ENCODE results near the gene ACSBG1. TPM values are rescaled to one million over a fixed set of nuclear protein-coding genes. Genes with fewer than 3 reads are reported as not detected.

The ACSBG1 gene
- total and polyA plus RNA-seq, 4 experiments from 2014 or later, result not detected

DNA sequence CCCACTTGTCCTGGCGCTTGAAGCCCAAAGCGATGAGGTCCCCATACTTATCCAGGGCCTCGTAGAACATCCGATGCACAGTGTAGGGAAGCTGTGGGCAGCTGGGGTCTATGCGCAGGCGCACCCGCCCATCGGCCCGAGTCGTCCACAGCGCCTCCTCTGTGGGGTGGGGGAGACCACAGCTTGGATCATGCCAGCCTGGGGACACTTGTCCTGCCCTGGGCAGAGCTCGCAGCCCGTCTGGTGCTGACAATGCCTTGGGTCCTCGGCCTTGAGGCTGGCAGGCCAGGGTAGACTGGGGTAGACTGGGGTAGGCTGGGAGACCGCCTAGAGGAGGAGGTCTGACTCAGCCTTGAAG lies 39.8 kb downstream of the ACSBG1 start:
- Mint-ChIP-seq H3K4me3 (no peak overlapping the region), H3K27ac (no peak overlapping the region)
- POLR2A ChIA-PET (ENCODE audit: partially characterized antibody), result interaction anchor here (2.2 kb wide), 1 partner anchor 63 kb away, joined by 11 read pairs; the partner anchor contains the start of gene CIB2

DNA sequence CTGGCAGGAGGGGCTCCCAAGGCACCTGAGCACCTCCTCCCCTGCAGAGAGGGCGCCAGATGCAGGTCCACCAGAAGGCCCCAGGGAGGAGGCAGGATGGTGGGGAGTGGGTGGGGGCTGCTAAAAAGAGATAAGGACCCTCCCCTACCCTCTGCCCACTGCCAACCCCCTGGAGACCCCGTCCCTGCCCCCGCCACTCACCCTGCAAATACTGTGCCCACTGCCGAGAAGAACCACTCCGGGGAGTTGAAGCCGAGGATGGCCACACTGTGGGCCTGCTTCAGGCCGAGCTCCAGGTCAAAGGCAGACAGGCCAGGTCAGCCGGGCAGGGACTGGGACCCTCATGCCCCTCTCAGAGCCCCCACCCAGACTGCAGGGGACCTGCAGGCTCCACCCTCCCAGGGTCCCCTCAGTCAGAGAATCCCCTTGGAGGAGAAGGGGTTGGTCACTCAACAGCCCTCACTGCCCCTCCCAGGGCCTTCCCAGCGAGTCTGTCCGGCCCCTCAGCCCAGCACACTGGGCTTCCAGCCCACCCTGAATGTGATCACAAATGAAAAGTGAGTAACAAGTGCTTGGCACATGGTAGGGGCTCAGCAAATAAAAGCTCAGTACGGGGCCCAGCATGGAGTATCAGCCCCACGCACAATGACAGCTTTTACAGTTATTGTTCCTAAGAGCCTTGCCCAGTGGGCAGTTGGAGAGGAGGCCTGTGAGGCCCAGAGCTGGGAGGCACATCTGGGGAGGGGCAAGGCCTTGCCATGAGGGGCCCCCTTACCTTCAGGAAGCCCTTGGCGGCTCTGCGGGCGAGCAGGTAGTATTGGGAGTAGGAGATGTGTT lies 40.4 kb downstream of the ACSBG1 start:
- intact Hi-C loops (cut with micrococcal nuclease), result no loop called here
- H3K4me1 ChIP-seq (ENCODE audit: insufficient read depth, low read length), result no peaks in the 10 kb centered on the region
- peaks cover 0 to 2% of the 10 kb centered on the region in 2 donors for H3K27me3 Mint-ChIP-seq
- H3K36me3 ChIP-seq (ENCODE audit: insufficient read depth, low read length), result no peaks in the 10 kb centered on the region
- no peaks in the 10 kb centered on the region for H3K36me3 Mint-ChIP-seq
- no peak overlapping the region for H3K4me3 ChIP-seq (ENCODE audit: low read length in 2 of 2)
- ChIA-PET POLR2A (ENCODE audit: partially characterized antibody) (interaction anchor here (2.2 kb wide), 1 partner anchor 63 kb away, joined by 11 read pairs; the partner anchor contains the start of gene CIB2), CTCF (ENCODE audit: partially characterized antibody) (interaction anchor here (0.9 to 7.8 kb wide), 12 partner anchors 10 to 227 kb away, joined by 3 to 219 read pairs (median 6); partner anchors contain the start of gene CIB2)
- no peaks in the 10 kb centered on the region for H3K27me3 ChIP-seq (ENCODE audit: insufficient read depth, low read length)
- H3K9me3 Mint-ChIP-seq, result peaks cover 0 to 4% (median 1%) of the 10 kb centered on the region in 8 donors
- H3K4me3 Mint-ChIP-seq, result no peak overlapping the region
- DNase-seq, result no peak
- H3K4me1 Mint-ChIP-seq, result no peaks in the 10 kb centered on the region
- no peak overlapping the region for H3K27ac ChIP-seq (ENCODE audit: low read depth, low read length)
- no peaks in the 10 kb centered on the region for H3K9me3 ChIP-seq (ENCODE audit: control insufficient read depth in 1 of 2, low read length in 2 of 2)
- no peak overlapping the region for H3K27ac Mint-ChIP-seq

More for the DNA sequence above, 39.8 kb downstream of the ACSBG1 start:
- peaks cover 0 to 4% (median 1%) of the 10 kb centered on the region in 8 donors for H3K9me3 Mint-ChIP-seq
- no peaks in the 10 kb centered on the region for H3K36me3 ChIP-seq (ENCODE audit: insufficient read depth, low read length)
- peaks cover 0 to 2% of the 10 kb centered on the region in 2 donors for H3K27me3 Mint-ChIP-seq
- no peaks in the 10 kb centered on the region for H3K9me3 ChIP-seq (ENCODE audit: control insufficient read depth in 1 of 2, low read length in 2 of 2)
- H3K4me3 ChIP-seq (ENCODE audit: low read length in 2 of 2), result no peak overlapping the region
- CTCF ChIA-PET (ENCODE audit: partially characterized antibody), result interaction anchor here (0.9 to 7.8 kb wide), 22 partner anchors 10 to 235 kb away, joined by 3 to 219 read pairs (median 8); partner anchors contain the start of gene CIB2
- H3K27me3 ChIP-seq (ENCODE audit: insufficient read depth, low read length), result no peaks in the 10 kb centered on the region
- DNase-seq, result no peak
- no peaks in the 10 kb centered on the region for H3K4me1 ChIP-seq (ENCODE audit: insufficient read depth, low read length)
- intact Hi-C loops (cut with micrococcal nuclease), result no loop called here
- H3K4me1 Mint-ChIP-seq, result no peaks in the 10 kb centered on the region
- no peaks in the 10 kb centered on the region for H3K36me3 Mint-ChIP-seq
- H3K27ac ChIP-seq (ENCODE audit: low read depth, low read length), result no peak overlapping the region

DNA sequence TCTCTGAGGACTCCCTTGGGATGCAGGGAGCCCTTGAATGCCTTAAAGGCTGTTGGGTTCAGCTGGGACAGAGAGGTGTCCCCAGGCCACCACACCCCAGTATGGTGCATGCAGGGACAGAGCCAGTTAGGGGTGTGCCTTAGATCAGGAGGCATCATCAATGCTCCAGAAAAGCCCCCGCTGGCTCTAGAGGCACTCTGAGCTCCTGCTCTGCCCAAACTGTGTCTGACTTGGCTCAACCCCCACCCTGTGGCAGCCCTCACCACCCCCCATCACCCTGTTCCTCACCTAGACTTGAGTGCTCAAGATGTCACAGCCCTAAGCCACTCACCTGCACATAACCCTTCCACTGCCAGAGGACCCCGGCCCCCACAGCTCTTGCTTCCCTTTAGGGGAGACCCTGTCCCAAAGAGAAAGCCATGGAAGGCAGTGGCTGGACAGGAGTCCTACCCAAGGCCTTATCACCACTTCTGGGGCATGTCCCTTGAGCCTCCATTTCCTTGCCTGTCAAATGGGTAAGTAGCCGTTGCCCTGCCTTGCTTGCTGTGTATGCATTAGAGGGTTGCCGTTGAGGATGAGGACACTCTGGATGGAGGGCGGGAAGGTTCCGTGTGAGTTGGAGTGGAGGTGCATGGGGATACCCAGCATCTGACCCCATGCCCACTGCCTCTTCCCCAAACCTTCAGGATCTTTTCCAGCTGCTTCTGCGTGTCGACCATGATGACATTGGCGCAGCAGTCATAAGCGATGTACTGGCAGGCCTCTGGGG lies 41.4 kb downstream of the ACSBG1 start:
- ChIA-PET CTCF (ENCODE audit: partially characterized antibody) (interaction anchor here (1.0 to 7.8 kb wide), 4 partner anchors 16 to 226 kb away, joined by 5 to 219 read pairs (median 12); no protein-coding TSS in a partner anchor), POLR2A (ENCODE audit: partially characterized antibody) (no interaction called here)
- Mint-ChIP-seq H3K4me1 (no peaks in the 10 kb centered on the region), H3K27ac (no peak overlapping the region), H3K4me3 (no peak overlapping the region), H3K27me3 (peaks cover 0 to 2% of the 10 kb centered on the region in 2 donors), H3K36me3 (no peaks in the 10 kb centered on the region), H3K9me3 (peaks cover 0 to 4% (median 1%) of the 10 kb centered on the region in 8 donors)
- Histone ChIP-seq H3K4me3 (ENCODE audit: low read length in 2 of 2) (no peak overlapping the region), H3K9me3 (ENCODE audit: control insufficient read depth in 1 of 2, low read length in 2 of 2) (no peaks in the 10 kb centered on the region), H3K4me1 (ENCODE audit: insufficient read depth, low read length) (no peaks in the 10 kb centered on the region), H3K27ac (ENCODE audit: low read depth, low read length) (no peak overlapping the region), H3K27me3 (ENCODE audit: insufficient read depth, low read length) (no peaks in the 10 kb centered on the region), H3K36me3 (ENCODE audit: insufficient read depth, low read length) (no peaks in the 10 kb centered on the region)
- intact Hi-C loops (cut with micrococcal nuclease), result no loop called here
- DNase-seq, result no peak

GRCh38 chr15:78182821-78183220 lies 51.5 kb downstream of the ACSBG1 start:
- no peaks in the 10 kb centered on the region for H3K4me1 Mint-ChIP-seq
- Histone ChIP-seq H3K9me3 (ENCODE audit: control insufficient read depth in 1 of 2, low read length in 2 of 2) (no peaks in the 10 kb centered on the region), H3K27me3 (ENCODE audit: insufficient read depth, low read length) (peaks cover 5% of the 10 kb centered on the region), H3K27ac (ENCODE audit: low read depth, low read length) (no peak overlapping the region), H3K4me1 (ENCODE audit: insufficient read depth, low read length) (no peaks in the 10 kb centered on the region), H3K36me3 (ENCODE audit: insufficient read depth, low read length) (no peaks in the 10 kb centered on the region), H3K4me3 (ENCODE audit: low read length in 2 of 2) (no peak overlapping the region)
- H3K27me3 Mint-ChIP-seq, result peaks cover 3% of the 10 kb centered on the region in 2 donors
- no peak for DNase-seq
- intact Hi-C loops (cut with micrococcal nuclease), result no loop called here
- H3K36me3 Mint-ChIP-seq, result peaks cover 0 to 7% of the 10 kb centered on the region in 2 donors
- H3K4me3 Mint-ChIP-seq, result no peak overlapping the region
- peaks cover 0 to 9% (median 2%) of the 10 kb centered on the region in 8 donors for H3K9me3 Mint-ChIP-seq
- ChIA-PET CTCF (ENCODE audit: partially characterized antibody) (interaction anchor here (1.5 kb wide), 1 partner anchor 13 kb away, joined by 6 read pairs; no protein-coding TSS in a partner anchor), POLR2A (ENCODE audit: partially characterized antibody) (no interaction called here)
- no peak overlapping the region for H3K27ac Mint-ChIP-seq

DNA sequence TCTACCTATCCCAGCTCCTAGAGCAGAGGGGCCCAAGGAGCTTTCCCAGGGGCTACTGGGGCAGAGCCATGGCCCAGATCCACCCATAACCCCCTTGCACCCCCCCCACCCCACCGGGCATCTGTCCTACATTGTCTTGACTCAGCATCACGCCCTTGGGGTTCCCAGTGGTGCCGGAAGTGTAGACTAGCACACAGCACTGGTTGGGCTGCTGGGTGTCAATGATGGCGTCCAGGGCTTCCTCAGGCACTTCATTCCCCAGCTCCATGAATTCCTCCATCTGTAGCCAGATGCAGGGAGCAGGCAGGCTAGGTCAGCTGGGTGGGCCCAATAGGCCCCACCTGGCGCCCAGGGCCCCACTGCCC lies 52.0 kb downstream of the ACSBG1 start:
- ChIA-PET CTCF (ENCODE audit: partially characterized antibody) (interaction anchor here (0.6 to 1.5 kb wide), 2 partner anchors 10 to 13 kb away, joined by 3 to 6 read pairs; no protein-coding TSS in a partner anchor), POLR2A (ENCODE audit: partially characterized antibody) (no interaction called here)
- H3K27ac Mint-ChIP-seq, result no peak overlapping the region
- no peaks in the 10 kb centered on the region for H3K4me1 ChIP-seq (ENCODE audit: insufficient read depth, low read length)
- peaks cover 3% of the 10 kb centered on the region in 2 donors for H3K27me3 Mint-ChIP-seq
- H3K4me3 Mint-ChIP-seq, result no peak overlapping the region
- H3K36me3 Mint-ChIP-seq, result peaks cover 0 to 7% of the 10 kb centered on the region in 2 donors
- no peak for DNase-seq
- H3K9me3 ChIP-seq (ENCODE audit: control insufficient read depth in 1 of 2, low read length in 2 of 2), result no peaks in the 10 kb centered on the region
- H3K36me3 ChIP-seq (ENCODE audit: insufficient read depth, low read length), result no peaks in the 10 kb centered on the region
- intact Hi-C loops (cut with micrococcal nuclease), result no loop called here
- no peak overlapping the region for H3K4me3 ChIP-seq (ENCODE audit: low read length in 2 of 2)
- peaks cover 0 to 9% (median 2%) of the 10 kb centered on the region in 8 donors for H3K9me3 Mint-ChIP-seq
- H3K27ac ChIP-seq (ENCODE audit: low read depth, low read length), result no peak overlapping the region
- H3K27me3 ChIP-seq (ENCODE audit: insufficient read depth, low read length), result peaks cover 5% of the 10 kb centered on the region
- no peaks in the 10 kb centered on the region for H3K4me1 Mint-ChIP-seq

DNA sequence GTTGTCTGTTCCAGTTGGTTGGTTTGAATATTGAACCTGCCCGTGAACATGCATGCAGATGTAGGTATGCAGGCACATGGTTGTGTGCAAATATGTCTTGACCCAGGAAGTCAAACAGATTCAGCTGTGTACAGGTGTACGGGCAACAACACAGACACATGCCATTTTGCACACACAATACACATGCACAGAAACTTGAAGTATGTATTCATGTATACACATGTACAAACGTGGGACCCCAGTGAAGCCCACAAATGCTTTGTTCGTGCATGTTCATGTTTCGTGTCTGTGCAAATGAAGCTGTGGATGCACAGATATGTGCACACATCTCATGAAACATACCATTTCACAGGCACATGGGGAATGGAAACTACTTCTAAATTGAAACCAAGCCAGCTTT lies 54.5 kb downstream of the ACSBG1 start:
- intact Hi-C loops (cut with micrococcal nuclease), result no loop called here
- no peaks in the 10 kb centered on the region for H3K36me3 ChIP-seq (ENCODE audit: insufficient read depth, low read length)
- H3K9me3 ChIP-seq (ENCODE audit: control insufficient read depth in 1 of 2, low read length in 2 of 2), result no peaks in the 10 kb centered on the region
- Mint-ChIP-seq H3K27ac (no peak overlapping the region), H3K4me1 (peaks cover 0 to 3% (median 1%) of the 10 kb centered on the region in 4 donors), H3K9me3 (no peaks in the 10 kb centered on the region), H3K4me3 (no peak overlapping the region), H3K36me3 (no peaks in the 10 kb centered on the region), H3K27me3 (peaks cover 0 to 3% of the 10 kb centered on the region in 2 donors)
- no peak overlapping the region for H3K27ac ChIP-seq (ENCODE audit: low read depth, low read length)
- H3K4me1 ChIP-seq (ENCODE audit: insufficient read depth, low read length), result peaks cover under 1% of the 10 kb centered on the region
- H3K27me3 ChIP-seq (ENCODE audit: insufficient read depth, low read length), result peaks cover 4% of the 10 kb centered on the region
- DNase-seq, result no peak
- H3K4me3 ChIP-seq (ENCODE audit: low read length in 2 of 2), result no peak overlapping the region
- CTCF ChIA-PET (ENCODE audit: partially characterized antibody), result interaction anchor here (1.4 to 1.5 kb wide), 2 partner anchors 15 to 60 kb away, joined by 3 to 8 read pairs; no protein-coding TSS in a partner anchor
- POLR2A ChIA-PET (ENCODE audit: partially characterized antibody), result no interaction called here
